ENCODE measurements around the gene GTF3A.
"Not testable (repeated sequence)": the region's sequence is repeated elsewhere in the genome, so short reads cannot be mapped to it uniquely, and the experiment has no call there.

The GTF3A gene

DNA sequence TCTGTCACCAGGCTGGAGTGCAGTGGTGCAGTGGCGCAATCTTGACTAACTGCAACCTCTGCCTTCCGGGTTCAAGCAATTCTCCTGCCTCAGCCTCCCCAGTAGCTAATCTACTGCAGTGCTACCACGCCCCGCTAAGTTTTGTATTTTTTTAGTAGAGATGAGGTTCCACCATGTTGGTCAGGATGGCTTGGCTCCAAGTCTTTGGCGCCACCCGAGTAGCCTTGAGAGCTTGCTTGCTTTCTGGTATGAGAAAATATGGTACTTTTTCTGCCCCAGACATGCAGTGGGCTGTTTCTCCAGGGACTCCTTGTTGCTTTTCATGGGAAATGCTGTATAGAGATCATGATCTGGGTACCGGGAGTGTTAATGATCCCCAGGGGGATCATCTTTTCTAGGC is 34.5 kb upstream of the GTF3A start:
- Histone ChIP-seq H3K4me1 (ENCODE audit: control insufficient read depth, insufficient read depth, low read length) (no peaks in the 10 kb centered on the region), H3K27ac (ENCODE audit: low read length) (no peak overlapping the region)

DNA sequence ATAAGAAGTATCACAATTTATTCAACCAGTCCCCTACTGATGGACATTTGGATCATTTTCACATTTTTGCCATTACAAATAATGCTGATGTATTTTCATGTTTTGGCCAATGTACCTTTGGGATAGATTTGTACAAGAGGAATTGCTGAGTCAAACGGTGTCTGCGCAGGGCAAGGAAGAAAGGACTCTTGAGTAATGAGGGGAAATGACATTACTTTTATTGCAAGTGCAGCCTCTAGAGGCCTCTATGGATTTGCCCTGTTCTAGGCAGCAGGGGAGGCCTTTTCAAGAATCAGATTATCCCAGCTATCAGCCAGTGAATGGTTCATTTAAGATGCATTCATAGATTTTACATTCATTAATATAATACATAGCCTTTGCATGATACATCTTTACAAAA is 32.9 kb upstream of the GTF3A start:
- Histone ChIP-seq H3K27me3 (ENCODE audit: control insufficient read depth in 1 of 2, insufficient read depth in 2 of 2, low read length in 2 of 2) (peaks cover 0 to 3% of the 10 kb centered on the region in 2 donors), H3K36me3 (ENCODE audit: control insufficient read depth in 2 of 2, insufficient read depth in 2 of 2, low read length in 2 of 2) (no peaks in the 10 kb centered on the region), H3K9me3 (ENCODE audit: control insufficient read depth in 2 of 2, low read length in 2 of 2) (no peaks in the 10 kb centered on the region), H3K4me1 (ENCODE audit: control insufficient read depth, insufficient read depth, low read length) (no peaks in the 10 kb centered on the region), H3K9ac (ENCODE audit: low read length in 2 of 2) (no peak overlapping the region), H3K27ac (ENCODE audit: low read length) (no peak overlapping the region), H3K4me3 (ENCODE audit: low read length in 2 of 2) (no peak overlapping the region)

More for the DNA sequence above, 34.5 kb upstream of the GTF3A start:
- H3K27me3 ChIP-seq (ENCODE audit: control insufficient read depth in 1 of 2, insufficient read depth in 2 of 2, low read length in 2 of 2): peaks cover 0 to 4% of the 10 kb centered on the region in 2 donors
- H3K9ac ChIP-seq (ENCODE audit: low read length in 2 of 2): no peak overlapping the region
- H3K36me3 ChIP-seq (ENCODE audit: control insufficient read depth in 2 of 2, insufficient read depth in 2 of 2, low read length in 2 of 2): no peaks in the 10 kb centered on the region
- H3K9me3 ChIP-seq (ENCODE audit: control insufficient read depth in 2 of 2, low read length in 2 of 2): no peaks in the 10 kb centered on the region
- H3K4me3 ChIP-seq (ENCODE audit: low read length in 2 of 2): no peak overlapping the region

DNA sequence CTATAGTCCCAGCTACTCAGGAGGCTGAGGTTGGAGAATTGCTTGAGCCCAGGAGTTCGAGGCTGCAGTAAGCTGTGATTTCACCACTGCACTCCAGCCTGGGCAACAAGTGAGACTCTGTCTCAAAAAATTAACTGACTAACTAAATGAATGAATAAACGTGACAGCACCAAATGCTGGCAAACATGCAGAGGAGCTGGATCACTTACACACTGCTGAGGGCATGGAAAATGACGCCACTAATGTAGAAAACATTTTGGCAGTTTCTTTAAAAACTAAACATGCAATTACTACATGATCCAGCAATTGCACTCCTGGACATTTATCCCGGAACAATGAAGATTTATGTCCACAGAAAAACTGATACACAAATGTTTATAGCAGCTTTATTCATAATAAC is 31.3 kb upstream of the GTF3A start:
- Histone ChIP-seq H3K4me1 (ENCODE audit: control insufficient read depth, insufficient read depth, low read length) (no peaks in the 10 kb centered on the region), H3K36me3 (ENCODE audit: control insufficient read depth in 2 of 2, insufficient read depth in 2 of 2, low read length in 2 of 2) (no peaks in the 10 kb centered on the region), H3K4me3 (ENCODE audit: low read length in 2 of 2) (no peak overlapping the region), H3K9ac (ENCODE audit: low read length in 2 of 2) (no peak overlapping the region), H3K27ac (ENCODE audit: low read length) (no peak overlapping the region), H3K27me3 (ENCODE audit: control insufficient read depth in 1 of 2, insufficient read depth in 2 of 2, low read length in 2 of 2) (peaks cover 0 to 2% of the 10 kb centered on the region in 2 donors), H3K9me3 (ENCODE audit: control insufficient read depth in 2 of 2, low read length in 2 of 2) (no peaks in the 10 kb centered on the region)

DNA sequence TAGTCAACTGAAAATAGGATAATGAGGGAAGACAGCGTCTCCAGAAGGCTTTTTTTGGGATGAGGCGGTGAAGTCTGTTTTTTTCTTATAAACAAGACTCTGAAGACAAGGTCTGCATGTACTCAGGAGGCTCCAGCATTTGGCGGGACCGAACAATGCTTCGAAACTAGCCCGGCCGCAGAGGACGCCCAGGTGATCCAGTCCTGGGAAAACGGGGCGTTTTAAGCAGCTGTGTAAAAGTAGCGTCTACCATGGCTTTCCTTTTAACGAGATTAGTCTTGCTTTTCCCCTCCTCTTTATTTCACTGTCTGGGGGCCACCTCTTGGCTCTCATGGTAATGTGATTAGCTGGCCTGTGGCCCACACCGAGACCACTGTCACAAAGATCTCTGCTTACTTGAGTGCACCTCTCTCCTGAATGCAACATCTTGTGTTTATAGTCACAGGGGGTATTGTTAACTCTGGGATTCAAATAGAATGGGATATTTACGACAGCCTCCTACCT is 29.4 kb upstream of the GTF3A start:
- Histone ChIP-seq H3K4me1 (ENCODE audit: control insufficient read depth, insufficient read depth, low read length) (no peaks in the 10 kb centered on the region), H3K36me3 (ENCODE audit: control insufficient read depth in 2 of 2, insufficient read depth in 2 of 2, low read length in 2 of 2) (no peaks in the 10 kb centered on the region), H3K27ac (ENCODE audit: low read length) (no peak overlapping the region), H3K9ac (ENCODE audit: low read length in 2 of 2) (no peak overlapping the region), H3K9me3 (ENCODE audit: control insufficient read depth in 2 of 2, low read length in 2 of 2) (no peaks in the 10 kb centered on the region), H3K4me3 (ENCODE audit: low read length in 2 of 2) (no peak overlapping the region), H3K27me3 (ENCODE audit: control insufficient read depth in 1 of 2, insufficient read depth in 2 of 2, low read length in 2 of 2) (peaks cover 0 to 2% of the 10 kb centered on the region in 2 donors)

DNA sequence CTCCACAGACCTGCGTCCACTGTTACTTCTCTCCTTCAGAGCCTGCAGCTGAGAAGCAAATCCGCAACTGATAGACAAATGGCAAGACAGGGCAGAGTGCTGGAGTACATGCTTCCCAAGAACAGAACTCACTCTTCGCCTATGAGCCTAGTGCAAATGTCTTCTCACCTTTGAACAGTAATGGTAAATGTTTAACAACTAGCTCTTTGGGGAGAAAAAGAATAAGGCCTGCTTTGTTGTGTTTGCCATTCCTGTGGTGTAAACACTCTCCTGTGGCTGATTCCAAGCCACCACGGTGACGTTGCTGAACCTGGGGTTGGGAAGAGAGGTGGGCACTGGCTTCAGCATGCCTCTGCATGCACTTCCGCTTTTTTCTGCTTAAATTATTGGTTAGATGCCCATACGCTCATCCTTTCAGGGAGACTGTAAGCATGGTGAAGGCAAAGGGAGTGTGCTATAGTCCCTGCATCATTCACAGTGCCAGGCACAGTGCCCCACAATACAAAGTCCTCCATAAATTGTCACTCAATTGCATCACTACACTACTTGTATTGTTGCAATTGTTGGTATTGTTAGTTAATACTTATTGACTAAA is 28.1 kb upstream of the GTF3A start:
- Histone ChIP-seq H3K9me3 (ENCODE audit: control insufficient read depth in 2 of 2, low read length in 2 of 2) (no peaks in the 10 kb centered on the region), H3K27ac (ENCODE audit: low read length) (no peak overlapping the region), H3K4me1 (ENCODE audit: control insufficient read depth, insufficient read depth, low read length) (no peaks in the 10 kb centered on the region), H3K4me3 (ENCODE audit: low read length in 2 of 2) (no peak overlapping the region), H3K36me3 (ENCODE audit: control insufficient read depth in 2 of 2, insufficient read depth in 2 of 2, low read length in 2 of 2) (no peaks in the 10 kb centered on the region), H3K9ac (ENCODE audit: low read length in 2 of 2) (no peak overlapping the region), H3K27me3 (ENCODE audit: control insufficient read depth in 1 of 2, insufficient read depth in 2 of 2, low read length in 2 of 2) (peaks cover 0 to 2% of the 10 kb centered on the region in 2 donors)

DNA sequence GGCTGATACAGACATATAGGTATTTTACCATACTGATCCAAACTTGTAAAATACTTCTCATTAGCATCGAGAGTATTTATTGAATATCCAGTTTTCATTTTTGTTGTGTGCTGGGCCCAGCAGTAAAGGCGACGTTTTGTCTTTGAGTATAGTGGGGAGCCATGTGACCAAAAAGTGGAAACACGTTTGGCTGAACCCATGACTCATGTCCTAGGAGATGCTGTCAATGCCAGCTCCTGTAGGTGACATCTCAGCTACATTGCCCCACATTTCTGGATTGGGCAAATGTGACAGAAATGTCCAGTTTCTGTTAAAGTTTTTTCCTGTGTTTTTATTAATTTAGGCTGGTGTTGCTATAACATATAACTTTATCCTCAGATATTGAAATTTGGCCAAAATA is 26.1 kb upstream of the GTF3A start:
- Histone ChIP-seq H3K27me3 (ENCODE audit: control insufficient read depth in 1 of 2, insufficient read depth in 2 of 2, low read length in 2 of 2) (peaks cover 0 to 2% of the 10 kb centered on the region in 2 donors), H3K4me3 (ENCODE audit: low read length in 2 of 2) (no peak overlapping the region), H3K36me3 (ENCODE audit: control insufficient read depth in 2 of 2, insufficient read depth in 2 of 2, low read length in 2 of 2) (no peaks in the 10 kb centered on the region), H3K4me1 (ENCODE audit: control insufficient read depth, insufficient read depth, low read length) (peaks cover 7% of the 10 kb centered on the region), H3K9ac (ENCODE audit: low read length in 2 of 2) (no peak overlapping the region), H3K9me3 (ENCODE audit: control insufficient read depth in 2 of 2, low read length in 2 of 2) (no peaks in the 10 kb centered on the region), H3K27ac (ENCODE audit: low read length) (no peak overlapping the region)

DNA sequence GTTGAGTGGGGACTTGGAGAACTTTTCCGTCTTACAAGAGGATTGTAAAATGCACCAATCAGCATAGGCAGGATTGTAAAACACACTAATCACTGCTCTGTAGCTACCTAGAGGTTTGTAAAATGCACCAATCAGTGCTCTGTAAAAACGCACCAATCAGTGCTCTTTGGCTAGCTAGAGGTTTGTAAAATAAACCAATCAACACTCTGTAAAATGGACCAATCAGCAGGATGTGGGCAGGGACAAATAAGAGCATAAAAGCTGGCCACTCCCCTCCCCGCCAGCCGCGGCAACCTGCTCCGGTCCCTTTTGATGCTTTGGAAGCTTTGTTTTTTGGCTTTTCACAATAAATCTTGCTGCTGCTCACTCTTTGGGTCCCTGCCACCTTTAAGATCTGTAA is 24.0 kb upstream of the GTF3A start:
- not testable (repeated sequence) for H3K27ac ChIP-seq (ENCODE audit: low read length); H3K4me3 ChIP-seq (ENCODE audit: low read length in 2 of 2); H3K36me3 ChIP-seq (ENCODE audit: control insufficient read depth in 2 of 2, insufficient read depth in 2 of 2, low read length in 2 of 2); H3K9me3 ChIP-seq (ENCODE audit: control insufficient read depth in 2 of 2, low read length in 2 of 2); H3K27me3 ChIP-seq (ENCODE audit: control insufficient read depth in 1 of 2, insufficient read depth in 2 of 2, low read length in 2 of 2); H3K9ac ChIP-seq (ENCODE audit: low read length in 2 of 2)
- peaks cover 12% of the 10 kb centered on the region for H3K4me1 ChIP-seq (ENCODE audit: control insufficient read depth, insufficient read depth, low read length)

DNA sequence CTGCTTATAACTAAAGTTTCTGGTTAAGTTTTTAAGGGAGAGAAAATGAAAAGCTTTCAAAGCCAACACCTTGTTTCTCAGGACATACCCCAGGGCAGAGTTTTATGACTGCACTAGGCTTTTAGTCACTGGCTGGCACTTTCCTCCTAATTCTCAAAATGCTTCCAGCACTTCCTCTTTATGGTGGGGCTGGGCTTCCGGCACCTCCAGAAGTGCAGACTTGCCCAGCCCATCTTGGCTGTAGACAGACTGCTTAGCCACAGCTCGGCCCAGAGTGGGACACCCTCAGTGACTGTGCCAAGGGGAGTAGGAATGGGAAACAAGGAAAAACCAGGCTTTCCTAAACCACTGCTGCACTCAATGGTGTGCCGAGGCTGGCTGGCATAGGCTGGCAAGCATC is 23.2 kb upstream of the GTF3A start:
- H3K4me3 ChIP-seq (ENCODE audit: low read length in 2 of 2): no peak overlapping the region
- no peak overlapping the region for H3K27ac ChIP-seq (ENCODE audit: low read length)
- no peaks in the 10 kb centered on the region for H3K27me3 ChIP-seq (ENCODE audit: control insufficient read depth in 1 of 2, insufficient read depth in 2 of 2, low read length in 2 of 2)
- no peak overlapping the region for H3K9ac ChIP-seq (ENCODE audit: low read length in 2 of 2)
- no peaks in the 10 kb centered on the region for H3K9me3 ChIP-seq (ENCODE audit: control insufficient read depth in 2 of 2, low read length in 2 of 2)
- H3K4me1 ChIP-seq (ENCODE audit: control insufficient read depth, insufficient read depth, low read length): peaks cover 12% of the 10 kb centered on the region
- H3K36me3 ChIP-seq (ENCODE audit: control insufficient read depth in 2 of 2, insufficient read depth in 2 of 2, low read length in 2 of 2): no peaks in the 10 kb centered on the region

DNA sequence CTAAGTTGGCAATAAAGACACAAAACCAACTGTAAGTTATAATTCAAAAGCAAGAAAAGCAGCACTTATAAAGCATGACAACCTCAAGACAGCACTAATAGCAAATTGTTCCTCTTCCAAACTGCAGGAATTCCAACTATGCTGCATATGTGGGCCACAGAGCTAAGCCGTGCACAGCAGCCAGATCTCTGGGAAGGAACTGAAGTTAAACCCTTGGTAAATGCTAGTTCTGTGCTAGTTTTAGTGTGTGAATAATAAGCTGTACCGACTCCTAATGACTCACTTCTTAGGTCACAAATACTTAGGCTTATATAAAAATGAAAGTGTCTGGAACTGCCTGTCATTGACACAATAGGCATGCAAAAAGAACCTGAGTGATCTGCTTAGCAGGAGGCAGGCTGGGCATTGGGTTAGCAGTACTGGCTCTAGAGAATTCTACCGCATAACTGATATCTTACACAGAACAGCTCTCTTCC is 21.2 kb upstream of the GTF3A start:
- Histone ChIP-seq H3K9me3 (ENCODE audit: control insufficient read depth in 2 of 2, low read length in 2 of 2) (no peaks in the 10 kb centered on the region), H3K27ac (ENCODE audit: low read length) (peak overlapping the region; percentile 60), H3K36me3 (ENCODE audit: control insufficient read depth in 2 of 2, insufficient read depth in 2 of 2, low read length in 2 of 2) (no peaks in the 10 kb centered on the region), H3K27me3 (ENCODE audit: control insufficient read depth in 1 of 2, insufficient read depth in 2 of 2, low read length in 2 of 2) (no peaks in the 10 kb centered on the region), H3K9ac (ENCODE audit: low read length in 2 of 2) (no peak overlapping the region), H3K4me3 (ENCODE audit: low read length in 2 of 2) (peak overlapping the region in 1 of 2 donors; percentile 29), H3K4me1 (ENCODE audit: control insufficient read depth, insufficient read depth, low read length) (peaks cover 12% of the 10 kb centered on the region)

DNA sequence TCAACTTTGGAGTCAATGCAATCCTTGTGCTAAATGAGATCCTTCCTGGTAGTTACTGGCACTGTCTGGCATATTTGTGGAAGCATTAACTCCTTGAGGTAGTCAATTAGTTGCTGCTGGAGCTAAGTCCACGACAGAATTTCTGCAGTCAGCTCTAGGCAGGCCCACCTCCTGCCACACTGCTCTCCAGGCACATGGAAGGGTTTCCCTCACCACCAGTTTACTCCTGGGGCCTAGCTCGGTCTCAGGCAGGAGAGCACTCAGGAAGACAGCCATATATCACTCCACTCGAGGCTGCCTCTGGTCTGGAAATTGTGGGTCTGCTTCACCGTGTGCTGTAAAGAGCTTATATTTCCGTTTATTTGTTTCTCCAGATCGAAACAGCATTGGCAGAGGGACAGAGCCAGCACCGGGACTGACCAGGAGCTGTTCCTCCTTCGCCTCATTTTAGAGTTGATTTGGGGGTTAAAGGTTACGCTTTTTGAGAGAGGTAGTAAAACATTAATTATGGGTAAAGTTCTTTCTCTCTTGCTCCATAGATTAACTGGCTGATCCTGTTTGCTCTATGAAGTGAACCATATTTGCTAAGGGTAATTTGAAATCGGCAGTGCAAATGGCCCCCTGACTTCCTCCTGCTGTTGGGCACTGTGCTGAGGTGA is 20.6 kb upstream of the GTF3A start:
- H3K27me3 ChIP-seq (ENCODE audit: control insufficient read depth in 1 of 2, insufficient read depth in 2 of 2, low read length in 2 of 2): no peaks in the 10 kb centered on the region
- peaks cover 12% of the 10 kb centered on the region for H3K4me1 ChIP-seq (ENCODE audit: control insufficient read depth, insufficient read depth, low read length)
- H3K9me3 ChIP-seq (ENCODE audit: control insufficient read depth in 2 of 2, low read length in 2 of 2): no peaks in the 10 kb centered on the region
- peak overlapping the region in 1 of 2 donors; percentile 36 for H3K9ac ChIP-seq (ENCODE audit: low read length in 2 of 2)
- no peaks in the 10 kb centered on the region for H3K36me3 ChIP-seq (ENCODE audit: control insufficient read depth in 2 of 2, insufficient read depth in 2 of 2, low read length in 2 of 2)
- peak overlapping the region; percentile 60 for H3K27ac ChIP-seq (ENCODE audit: low read length)
- H3K4me3 ChIP-seq (ENCODE audit: low read length in 2 of 2): no peak overlapping the region

DNA sequence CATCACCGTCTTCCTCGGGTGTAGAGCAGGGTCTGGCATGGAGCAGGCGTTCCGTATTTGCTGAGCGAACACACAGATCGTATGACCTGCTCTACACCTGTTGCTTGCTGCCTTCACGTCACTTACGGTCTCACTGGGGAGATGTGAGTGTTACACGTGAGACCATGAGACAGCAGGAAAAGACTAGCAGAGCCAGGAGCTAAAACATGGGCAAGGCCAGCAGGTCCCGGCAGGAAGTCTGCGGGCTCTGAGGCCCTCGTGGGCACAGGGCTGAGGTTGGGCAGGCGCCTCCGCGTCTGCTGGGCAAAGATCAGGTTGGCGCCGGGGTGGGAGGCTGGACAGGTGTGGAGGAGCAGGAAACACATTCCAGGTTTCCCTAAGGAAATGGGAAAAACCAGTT is 19.7 kb upstream of the GTF3A start:
- Histone ChIP-seq H3K36me3 (ENCODE audit: control insufficient read depth in 2 of 2, insufficient read depth in 2 of 2, low read length in 2 of 2) (no peaks in the 10 kb centered on the region), H3K4me3 (ENCODE audit: low read length in 2 of 2) (no peak overlapping the region), H3K4me1 (ENCODE audit: control insufficient read depth, insufficient read depth, low read length) (peaks cover 12% of the 10 kb centered on the region), H3K27me3 (ENCODE audit: control insufficient read depth in 1 of 2, insufficient read depth in 2 of 2, low read length in 2 of 2) (no peaks in the 10 kb centered on the region), H3K27ac (ENCODE audit: low read length) (no peak overlapping the region), H3K9me3 (ENCODE audit: control insufficient read depth in 2 of 2, low read length in 2 of 2) (no peaks in the 10 kb centered on the region), H3K9ac (ENCODE audit: low read length in 2 of 2) (no peak overlapping the region)

All from stomach smooth muscle (tissue), 2 donors.